Stimulated activated CD4-positive, alpha-beta T cell treated with anti-CD3 and anti-CD28 coated beads, Interleukin-15, amount 100 ng/mL, for 1 hour (primary cell): ENCODE results near the gene SLC41A1.
A peak's percentile ranks its signal among the peaks of the same experiment; 100 is the strongest.

Experiments
- DNase-seq, 2 donors: peaks; one replicate each; pipeline ENCODE4 v3.0.0-alpha.2; 2020; ENCODE audit warnings: low read depth in 1 of 2, low spot score in 1 of 2

Gene SLC41A1

GRCh38 chr1:205791568-205792180, 21.3 kb downstream of the SLC41A1 start:
- peak; percentile 27 to 33 for DNase-seq

GRCh38 chr1:205787287-205787916, 25.6 kb downstream of the SLC41A1 start:
- no peak for DNase-seq

- no peak for DNase-seq
These were observed 26.4 kb downstream of the SLC41A1 start for GRCh38 chr1:205786601-205787000.

- DNase-seq, result no peak
These were observed 27.6 kb downstream of the SLC41A1 start for GRCh38 chr1:205785446-205785845.

- DNase-seq, result no peak
These were observed 29.1 kb downstream of the SLC41A1 start for GRCh38 chr1:205783904-205784303.

- DNase-seq, result no peak
These were observed 29.6 kb downstream of the SLC41A1 start for GRCh38 chr1:205783433-205783795.

DNA sequence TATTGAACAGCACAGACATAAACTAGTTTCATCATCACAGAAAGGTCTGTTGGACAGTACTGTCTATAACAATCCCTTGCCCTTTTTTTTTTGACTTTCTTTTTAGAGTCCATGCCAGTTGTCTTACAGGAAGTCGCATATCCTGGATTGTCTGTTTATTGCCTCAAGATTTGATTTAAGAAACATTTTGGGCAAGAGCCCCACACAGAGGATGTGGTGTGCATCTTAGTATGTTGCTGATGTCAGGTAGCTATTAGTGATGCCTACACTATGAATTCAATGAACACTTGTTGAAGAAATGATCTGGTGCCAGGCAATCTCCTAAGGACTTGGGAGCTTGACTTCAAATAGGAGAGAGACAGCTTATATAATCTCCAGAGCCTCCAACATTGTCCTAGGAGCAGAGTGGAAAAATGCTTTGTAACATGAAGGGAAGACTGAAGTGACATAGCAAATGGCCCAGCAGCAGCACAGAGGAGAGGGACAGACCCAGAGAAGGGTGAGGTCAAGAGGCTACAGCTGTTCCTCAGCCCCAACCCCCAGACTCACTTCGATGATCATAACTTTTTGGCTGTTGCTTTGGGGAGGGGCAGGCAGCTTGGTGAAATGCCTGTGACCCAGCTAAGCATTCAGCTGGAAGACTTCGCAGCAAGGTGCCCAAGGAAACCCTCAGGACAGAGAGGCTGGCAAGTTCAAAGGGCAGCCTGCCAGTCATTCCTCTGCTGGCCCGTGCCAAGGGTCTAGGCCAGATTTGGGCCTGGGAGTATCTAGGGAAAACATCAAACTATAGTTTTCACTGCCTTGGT, 30.2 kb downstream of the SLC41A1 start:
- no peak for DNase-seq

GRCh38 chr1:205780335-205780734, 32.7 kb downstream of the SLC41A1 start:
- no peak for DNase-seq

GRCh38 chr1:205777994-205778393, 35.0 kb downstream of the SLC41A1 start:
- no peak for DNase-seq

DNA sequence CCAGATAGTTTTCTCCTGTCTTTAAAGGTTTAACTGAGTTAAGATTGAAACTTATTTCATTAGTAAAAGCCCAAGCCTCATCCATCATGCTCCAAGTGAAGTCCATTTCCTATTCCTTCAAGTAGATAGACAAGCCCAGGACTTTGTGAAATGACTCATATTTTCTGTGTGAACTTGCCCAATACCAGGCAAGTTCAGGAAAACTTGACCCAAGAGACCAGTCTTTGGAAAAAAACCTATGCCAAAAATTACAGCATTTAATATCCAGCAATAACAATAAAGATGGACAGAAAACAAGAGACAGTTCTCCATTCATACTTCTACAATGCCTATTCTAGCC, 37.3 kb downstream of the SLC41A1 start:
- DNase-seq, result no peak

DNA sequence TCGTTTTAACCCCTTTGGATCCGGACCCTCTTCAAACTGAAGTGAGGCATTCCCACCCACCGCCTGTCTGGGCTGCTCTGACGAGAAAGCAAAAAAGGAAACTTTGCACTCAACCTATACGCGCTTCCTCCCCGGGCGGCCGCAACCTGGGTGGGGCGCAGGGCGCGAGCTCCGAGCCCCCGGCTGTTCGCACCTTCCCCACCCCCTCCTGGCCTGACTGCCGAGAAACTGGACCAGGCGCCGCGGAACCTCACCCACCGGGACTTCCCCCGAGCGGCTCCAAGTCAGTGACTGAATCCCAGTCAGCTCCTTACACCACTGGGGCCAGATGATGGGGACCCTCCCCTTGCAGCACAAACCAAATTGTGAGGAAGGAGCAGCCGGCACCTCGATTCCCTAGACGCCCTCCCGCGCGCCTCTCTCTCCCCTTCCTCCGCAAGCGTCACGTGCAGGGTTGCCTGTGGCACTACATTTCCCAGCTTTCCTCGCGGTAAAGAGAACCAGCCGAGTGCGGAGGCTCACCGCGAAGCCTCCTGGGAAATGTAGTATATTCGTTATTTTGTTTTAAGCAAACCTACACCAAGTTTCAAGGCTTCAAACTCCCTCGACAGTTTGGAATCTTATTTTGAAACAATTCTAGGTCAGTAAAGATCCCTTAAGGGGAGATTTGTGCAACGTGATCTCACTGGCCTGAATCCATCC, 37.8 kb downstream of the SLC41A1 start, which contains the start of gene RAB29:
Gene RAB29 (minus strand): TSS at position 468 of the 702 bp plus-strand sequence. CDS start 526 bp downstream, outside the sequence.
- DNase-seq, result peak; percentile 58 to 65

- DNase-seq, result peak; percentile 9
These were observed 38.6 kb downstream of the SLC41A1 start for GRCh38 chr1:205774198-205775014.

GRCh38 chr1:205772607-205773032, 40.4 kb downstream of the SLC41A1 start:
- DNase-seq, result no peak

GRCh38 chr1:205770618-205771017, 42.4 kb downstream of the SLC41A1 start:
- DNase-seq, result no peak

DNA sequence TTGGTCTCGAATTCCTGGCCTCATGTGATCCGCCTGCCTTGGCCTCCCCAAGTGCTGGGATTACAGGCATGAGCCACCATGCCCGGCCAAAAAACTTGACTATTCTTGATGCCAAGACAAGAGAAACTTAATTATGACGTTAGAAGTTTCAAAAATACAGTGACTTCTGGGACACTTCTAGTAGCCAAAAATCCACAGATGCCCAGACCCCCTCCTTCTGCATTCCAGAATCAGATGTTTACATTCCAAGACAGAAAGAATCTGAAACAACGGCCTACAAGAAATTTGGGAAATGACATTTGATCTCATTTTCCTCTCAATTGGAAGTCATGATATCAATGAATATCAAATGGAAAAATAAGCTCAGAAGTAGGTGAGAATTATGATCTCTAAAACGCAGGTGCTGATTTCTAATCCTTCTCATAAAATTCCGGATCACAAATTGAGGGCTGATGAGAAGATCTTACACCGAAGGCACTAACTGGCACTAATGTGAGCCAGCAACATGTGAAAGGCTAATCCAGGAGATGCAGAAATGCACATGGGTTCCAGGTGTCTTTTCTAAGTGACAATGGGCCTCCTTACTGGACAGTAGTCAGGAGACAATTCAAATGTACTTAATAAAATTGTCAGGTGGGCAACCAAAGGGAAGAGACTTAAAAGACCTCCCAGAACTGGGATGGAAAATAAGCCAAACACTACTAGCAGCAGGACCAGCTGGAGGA, 43.2 kb downstream of the SLC41A1 start:
- DNase-seq, result no peak

GRCh38 chr1:205767248-205767647, 45.8 kb downstream of the SLC41A1 start:
- no peak for DNase-seq

DNA sequence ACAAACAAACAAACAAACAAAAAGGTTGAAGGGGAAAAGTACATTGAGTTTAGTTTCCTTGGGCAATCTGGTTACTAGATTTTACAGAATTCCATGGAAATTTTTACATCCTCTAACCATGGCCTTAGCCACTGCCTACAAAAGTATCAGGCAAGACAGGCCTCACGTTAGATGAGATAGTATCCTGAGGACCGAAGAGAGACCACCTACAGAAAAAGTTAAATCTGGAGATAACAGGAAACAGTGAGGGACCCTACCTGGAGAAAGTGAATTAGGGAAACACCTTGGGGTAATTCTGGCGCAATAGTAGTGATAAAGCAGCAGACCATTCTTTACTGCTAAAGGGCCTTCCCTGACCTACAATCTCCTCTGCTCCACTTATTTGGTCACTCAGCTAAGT, 46.4 kb downstream of the SLC41A1 start:
- no peak for DNase-seq

- DNase-seq, result no peak
These were observed 47.0 kb downstream of the SLC41A1 start for GRCh38 chr1:205766038-205766437.

GRCh38 chr1:205764578-205764977, 48.4 kb downstream of the SLC41A1 start:
- DNase-seq, result no peak

DNA sequence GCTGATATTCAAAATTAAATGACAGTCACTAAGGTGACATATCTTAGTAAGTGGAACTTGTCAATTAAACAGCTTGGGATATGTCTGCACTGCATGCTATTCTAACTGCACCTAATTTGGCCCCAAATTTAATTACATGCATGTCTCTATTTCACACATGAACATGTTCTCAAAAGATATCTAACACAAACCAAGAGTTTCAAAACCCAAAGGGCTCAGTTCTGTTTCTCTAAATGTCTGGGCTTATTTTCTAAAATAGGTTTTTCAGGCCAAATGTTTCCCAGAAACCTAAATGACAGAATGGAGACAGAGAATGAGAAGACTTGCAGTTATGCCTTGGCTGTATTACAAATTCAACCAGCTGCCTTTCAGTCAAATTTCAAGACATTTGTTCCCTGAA, 49.0 kb downstream of the SLC41A1 start:
- DNase-seq, result no peak
